ENCODE results near the gene DGKQ. TPM values are rescaled to one million over a fixed set of nuclear protein-coding genes. Genes with fewer than 3 reads are reported as not detected.
A peak's percentile ranks its signal among the peaks of the same experiment; 100 is the strongest.

The DGKQ gene
- total and polyA plus RNA-seq, 2 of the 13 experiments (the other 11 are each of a cell fraction or from before 2014, with no cell fraction given) = 4.5 to 7.2 TPM

DNA sequence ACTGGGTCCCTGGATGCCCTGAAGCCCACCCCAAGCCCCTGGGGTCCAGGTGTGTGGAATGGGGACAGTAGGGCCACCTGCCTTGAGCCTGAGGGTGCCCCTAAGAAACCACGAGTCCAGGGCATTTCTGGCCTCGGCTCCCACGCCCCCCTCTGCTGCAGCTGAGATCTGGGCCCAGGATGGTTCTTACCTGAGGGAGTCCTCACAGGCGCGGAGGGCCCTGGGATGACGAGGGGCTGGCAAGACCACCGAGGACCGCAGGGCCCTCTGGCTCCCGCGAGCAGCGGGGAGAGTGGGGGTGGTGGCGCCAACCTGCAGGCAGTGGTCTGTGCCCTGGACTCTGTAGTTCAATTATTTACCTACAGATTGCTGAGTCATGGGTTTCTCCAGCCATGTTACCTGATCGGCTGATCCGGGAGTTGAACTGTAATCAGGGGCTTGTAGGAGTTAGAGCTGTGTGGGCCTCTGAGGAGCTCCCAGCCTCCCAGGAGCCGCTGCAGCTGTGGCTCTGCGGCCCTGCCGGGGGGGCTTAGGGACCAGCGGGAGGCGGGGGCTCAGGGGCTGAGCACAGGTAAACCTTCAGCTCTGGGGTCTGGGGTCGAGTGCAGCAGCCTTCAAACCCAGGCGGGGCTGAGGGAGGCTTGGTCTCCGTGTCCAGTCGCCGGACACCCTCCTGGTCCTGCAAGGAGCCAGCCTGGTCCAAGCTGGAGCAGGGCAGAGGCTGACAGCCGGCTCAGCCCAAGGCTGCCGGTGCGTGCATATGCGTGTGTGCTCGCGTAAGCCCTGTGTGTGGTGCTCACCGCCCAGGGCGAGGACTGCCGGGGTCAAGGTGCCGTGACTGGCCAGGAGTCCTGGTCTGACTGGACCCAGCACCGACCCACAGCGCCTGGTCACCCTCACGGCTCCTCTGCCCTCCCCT lies 20.0 kb upstream of the DGKQ start, which contains the start of gene SLC26A1 (continued):
- TF ChIP-seq TP53 (CRISPR knock-in tag; conservative IDR thresholded peaks at IDR 0.05) = 0 out of 2 replicates have a peak, but pooled peaks have one; percentile 14
- no peak for TF ChIP-seq GPN1 (CRISPR knock-in tag; IDR thresholded peaks at IDR 0.05; ENCODE audit: borderline replicate concordance)
- TF ChIP-seq ZNF354B (CRISPR knock-in tag; IDR thresholded peaks at IDR 0.05) = no peak
- TF ChIP-seq, protein P1, sequence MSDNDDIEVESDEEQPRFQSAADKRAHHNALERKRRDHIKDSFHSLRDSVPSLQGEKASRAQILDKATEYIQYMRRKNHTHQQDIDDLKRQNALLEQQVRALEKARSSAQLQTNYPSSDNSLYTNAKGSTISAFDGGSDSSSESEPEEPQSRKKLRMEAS (IDR thresholded peaks at IDR 0.05) = no peak
- TF ChIP-seq HDAC6 (IDR thresholded peaks at IDR 0.05; ENCODE audit: low read depth, low read length) = no peak
- no peak for TF ChIP-seq ONECUT2 (CRISPR knock-in tag; IDR thresholded peaks at IDR 0.05)
- no peak for TF ChIP-seq ARNT (IDR thresholded peaks at IDR 0.05)
- no peak for TF ChIP-seq KDM5A (IDR thresholded peaks at IDR 0.05; ENCODE audit: borderline replicate concordance, low read length)
- no peak for TF ChIP-seq ZBTB44 (CRISPR knock-in tag; IDR thresholded peaks at IDR 0.05)
- no peak for TF ChIP-seq ZNF879 (CRISPR knock-in tag; IDR thresholded peaks at IDR 0.05)
- peak; percentile 32 for TF ChIP-seq GATAD2A (CRISPR knock-in tag; IDR thresholded peaks at IDR 0.05)
- no peak; a peak in 1 of 4 replicates for TF ChIP-seq KLF16 (CRISPR knock-in tag; IDR thresholded peaks at IDR 0.05)
- no peak for TF ChIP-seq SCMH1 (CRISPR knock-in tag; IDR thresholded peaks at IDR 0.05; ENCODE audit: borderline replicate concordance)
- no peak for TF ChIP-seq ZNF331 (CRISPR knock-in tag; IDR thresholded peaks at IDR 0.05)
- TF ChIP-seq POLR2AphosphoS5 (IDR thresholded peaks at IDR 0.05; ENCODE audit: low read depth, low read length) = peak; percentile 45; the same call in 1 of the 2 replicates
- no peak for TF ChIP-seq ZNF431 (CRISPR knock-in tag; IDR thresholded peaks at IDR 0.05; ENCODE audit: borderline replicate concordance, low read depth)
- no peak for TF ChIP-seq ZNF318 (CRISPR knock-in tag; IDR thresholded peaks at IDR 0.05)
- TF ChIP-seq PATZ1 (CRISPR knock-in tag; IDR thresholded peaks at IDR 0.05) = peak; percentile 64; the same call in 1 of the 2 replicates
